ENCODE results near the gene CD300E.
"Not testable (repeated sequence)": the region's sequence is repeated elsewhere in the genome, so short reads cannot be mapped to it uniquely, and the experiment has no call there.

The CD300E gene

GRCh38 chr17:74591503-74591902, 32.0 kb downstream of the CD300E start:
- TF ChIP-seq, protein P1, sequence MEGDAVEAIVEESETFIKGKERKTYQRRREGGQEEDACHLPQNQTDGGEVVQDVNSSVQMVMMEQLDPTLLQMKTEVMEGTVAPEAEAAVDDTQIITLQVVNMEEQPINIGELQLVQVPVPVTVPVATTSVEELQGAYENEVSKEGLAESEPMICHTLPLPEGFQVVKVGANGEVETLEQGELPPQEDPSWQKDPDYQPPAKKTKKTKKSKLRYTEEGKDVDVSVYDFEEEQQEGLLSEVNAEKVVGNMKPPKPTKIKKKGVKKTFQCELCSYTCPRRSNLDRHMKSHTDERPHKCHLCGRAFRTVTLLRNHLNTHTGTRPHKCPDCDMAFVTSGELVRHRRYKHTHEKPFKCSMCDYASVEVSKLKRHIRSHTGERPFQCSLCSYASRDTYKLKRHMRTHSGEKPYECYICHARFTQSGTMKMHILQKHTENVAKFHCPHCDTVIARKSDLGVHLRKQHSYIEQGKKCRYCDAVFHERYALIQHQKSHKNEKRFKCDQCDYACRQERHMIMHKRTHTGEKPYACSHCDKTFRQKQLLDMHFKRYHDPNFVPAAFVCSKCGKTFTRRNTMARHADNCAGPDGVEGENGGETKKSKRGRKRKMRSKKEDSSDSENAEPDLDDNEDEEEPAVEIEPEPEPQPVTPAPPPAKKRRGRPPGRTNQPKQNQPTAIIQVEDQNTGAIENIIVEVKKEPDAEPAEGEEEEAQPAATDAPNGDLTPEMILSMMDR (IDR thresholded peaks at IDR 0.05; ENCODE audit: insufficient read depth, missing control alignments): no peak
- DNase-seq (ENCODE audit: insufficient read length, low spot score) (no peak), FAIRE-seq (no peak)

DNA sequence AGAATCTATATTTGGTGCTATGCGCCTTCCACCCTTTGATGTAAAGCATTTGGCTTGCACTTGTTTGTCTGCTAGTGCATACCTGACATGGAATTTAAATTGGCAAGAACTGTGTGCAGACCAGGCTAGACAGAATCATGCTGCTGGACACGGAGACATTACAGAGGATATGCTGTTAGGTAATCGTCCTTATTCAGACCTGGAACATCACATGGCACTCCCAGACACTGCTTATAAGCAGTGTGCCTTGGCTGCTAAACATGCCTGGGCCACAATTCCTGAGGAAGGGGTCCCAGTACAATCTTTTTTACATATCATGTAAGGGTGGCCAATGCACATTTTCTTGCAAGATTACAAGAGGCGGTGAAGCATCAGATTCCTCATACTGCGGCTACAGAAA, 37.8 kb downstream of the CD300E start:
- DNase-seq (ENCODE audit: insufficient read length, low spot score) (no peak), FAIRE-seq (no peak)
- TF ChIP-seq, protein P1 (IDR thresholded peaks at IDR 0.05; ENCODE audit: insufficient read depth, missing control alignments): no peak

- FAIRE-seq (no peak), DNase-seq (ENCODE audit: insufficient read length, low spot score) (no peak)
- TF ChIP-seq, protein P1 (IDR thresholded peaks at IDR 0.05; ENCODE audit: insufficient read depth, missing control alignments): no peak
Observed at GRCh38 chr17:74584292-74585060, 39.1 kb downstream of the CD300E start.

- no peak for FAIRE-seq
- TF ChIP-seq, protein P1 (IDR thresholded peaks at IDR 0.05; ENCODE audit: insufficient read depth, missing control alignments): no peak
- DNase-seq (ENCODE audit: insufficient read length, low spot score): no peak
Observed at GRCh38 chr17:74582633-74583032, 40.9 kb downstream of the CD300E start.

- TF ChIP-seq, protein P1 (IDR thresholded peaks at IDR 0.05; ENCODE audit: insufficient read depth, missing control alignments): no peak
- FAIRE-seq (no peak), DNase-seq (ENCODE audit: insufficient read length, low spot score) (no peak)
Observed at GRCh38 chr17:74579900-74580299, 43.6 kb downstream of the CD300E start.

- TF ChIP-seq, protein P1 (IDR thresholded peaks at IDR 0.05; ENCODE audit: insufficient read depth, missing control alignments): no peak
- DNase-seq (ENCODE audit: insufficient read length, low spot score) (no peak), FAIRE-seq (no peak)
Observed at GRCh38 chr17:74578979-74579378, 44.6 kb downstream of the CD300E start.

GRCh38 chr17:74574489-74575142, 48.9 kb downstream of the CD300E start:
- TF ChIP-seq, protein P1 (IDR thresholded peaks at IDR 0.05; ENCODE audit: insufficient read depth, missing control alignments): no peak
- FAIRE-seq: no peak

DNA sequence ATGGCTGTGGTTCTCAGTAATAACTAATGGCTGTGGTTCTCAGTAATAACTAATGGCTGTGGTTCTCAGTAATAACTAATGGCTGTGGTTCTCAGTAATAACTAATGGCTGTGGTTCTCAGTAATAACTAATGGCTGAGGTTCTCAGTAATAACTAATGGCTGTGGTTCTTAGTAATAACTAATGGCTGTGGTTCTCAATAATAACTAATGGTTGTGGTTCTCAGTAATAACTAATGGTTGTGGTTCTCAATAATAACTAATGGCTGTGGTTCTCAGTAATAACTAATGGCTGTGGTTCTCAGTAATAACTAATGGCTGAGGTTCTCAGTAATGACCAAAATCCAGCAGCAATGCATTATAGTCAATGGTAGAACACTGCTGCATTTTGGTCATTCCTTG, 49.9 kb downstream of the CD300E start:
- DNase-seq (ENCODE audit: insufficient read length, low spot score); FAIRE-seq: not testable (repeated sequence)

More at GRCh38 chr17:74574489-74575142, 48.9 kb downstream of the CD300E start:
- no peak for DNase-seq (ENCODE audit: insufficient read length, low spot score)
